Caco-2 (cell line): ENCODE measurements around the gene GPR32. TPM values are rescaled to one million over a fixed set of nuclear protein-coding genes. Genes with fewer than 3 reads are reported as not detected.

Experiments used
- BruUV-seq: library from RNA; stranded (reverse); fragments of 400-500 nt; replicated peaks from 2 replicates; lab custom pipeline; 2021; lab: Mats Ljungman, UMichigan
- CTCF ChIA-PET: fragments of 300-600 bp; sonication (Branson Sonifier 250); formaldehyde crosslinking; loops from one replicate; lab custom pipeline; 2022; ENCODE audit warnings: antibody characterized with exemption; lab: Charles Lee
- POLR2A ChIA-PET: fragments of 300-600 bp; sonication (Branson Sonifier 250); formaldehyde crosslinking; loops from one replicate; lab custom pipeline; 2022; ENCODE audit warnings: antibody characterized with exemption; lab: Charles Lee
- DNase-seq, 2 experiments: peaks; one replicate each; pipeline versions ENCODE4 v3.0.0 to v3.0.0-alpha.2; 2020 to 2022
- H3K27me3 ChIP-seq: replicated peaks from 2 replicates; pipeline ENCODE4 v1.6.0; 2011; ENCODE audit warnings: low read length; ENCODE audit not compliant: control insufficient read depth, insufficient read depth
- H3K36me3 ChIP-seq: 2 replicates; pipeline ENCODE4 v1.5.1; 2011; ENCODE audit warnings: low read length; ENCODE audit not compliant: control insufficient read depth, insufficient read depth
- H3K4me1 ChIP-seq: fragments of 250-450 bp; sonication (Bioruptor Pico); 2 replicates; pipeline ENCODE4 v1.5.1; 2020; ENCODE audit warnings: mild to moderate bottlenecking
- H3K4me3 ChIP-seq: 2 replicates; pipeline ENCODE4 v1.5.1; 2011; ENCODE audit warnings: low read depth, mild to moderate bottlenecking, control low read depth, low read length
- H3K9me3 ChIP-seq: fragments of 250-450 bp; sonication (Bioruptor Pico); 2 replicates; pipeline ENCODE4 v1.5.1; 2020; ENCODE audit warnings: mild to moderate bottlenecking, moderate library complexity
- H3K27ac Mint-ChIP-seq: one replicate; pipeline ENCODE4 v1.8.0; 2022; ENCODE audit warnings: mixed read lengths; ENCODE audit not compliant: unreplicated experiment
- H3K27me3 Mint-ChIP-seq: one replicate; pipeline ENCODE4 v1.8.0; 2022; ENCODE audit warnings: mixed read lengths; ENCODE audit not compliant: insufficient read depth, unreplicated experiment
- H3K36me3 Mint-ChIP-seq: one replicate; pipeline ENCODE4 v1.8.0; 2022; ENCODE audit warnings: mild to moderate bottlenecking, mixed read lengths; ENCODE audit not compliant: insufficient read depth, unreplicated experiment
- H3K4me1 Mint-ChIP-seq: one replicate; pipeline ENCODE4 v1.8.0; 2022; ENCODE audit warnings: low read depth, mixed read lengths; ENCODE audit not compliant: unreplicated experiment
- H3K4me3 Mint-ChIP-seq: one replicate; pipeline ENCODE4 v1.8.0; 2022; ENCODE audit warnings: mild to moderate bottlenecking, moderate library complexity, mixed read lengths; ENCODE audit not compliant: unreplicated experiment
- H3K9me3 Mint-ChIP-seq: one replicate; pipeline ENCODE4 v1.8.0; 2022; ENCODE audit warnings: mixed read lengths; ENCODE audit not compliant: unreplicated experiment
- intact Hi-C: fragments of 100-400 bp; cut with micrococcal nuclease; formaldehyde crosslinking; loops from one replicate; pipeline ENCODE4 v1.10.0; 2022; ENCODE audit not compliant: unreplicated experiment
- total RNA-seq: library from RNA; stranded (reverse); gene quantifications from 2 replicates; pipeline ENCODE4 v1.2.3, GENCODE V29; 2022
- TF ChIP-seq, protein P1 (sequence below), 2 experiments: fragments of 200-600 bp in 1 of 2; IDR thresholded peaks; 1 replicate in 1 of 2; 2 replicates in 1 of 2; pipeline versions ENCODE4 v1.5.1 to v1.8.0; 2011 to 2022; ENCODE audit warnings: antibody characterized with exemption in 1 of 2, control low read depth in 1 of 2, inconsistent platforms in 1 of 2, low read depth in 1 of 2, low read length in 1 of 2, mild to moderate bottlenecking in 1 of 2, moderate library complexity in 1 of 2; ENCODE audit not compliant: insufficient read depth in 1 of 2, severe bottlenecking in 1 of 2, unreplicated experiment in 1 of 2

GPR32 gene
- total RNA-seq, 1 experiment from 2014 or later, result not detected

DNA sequence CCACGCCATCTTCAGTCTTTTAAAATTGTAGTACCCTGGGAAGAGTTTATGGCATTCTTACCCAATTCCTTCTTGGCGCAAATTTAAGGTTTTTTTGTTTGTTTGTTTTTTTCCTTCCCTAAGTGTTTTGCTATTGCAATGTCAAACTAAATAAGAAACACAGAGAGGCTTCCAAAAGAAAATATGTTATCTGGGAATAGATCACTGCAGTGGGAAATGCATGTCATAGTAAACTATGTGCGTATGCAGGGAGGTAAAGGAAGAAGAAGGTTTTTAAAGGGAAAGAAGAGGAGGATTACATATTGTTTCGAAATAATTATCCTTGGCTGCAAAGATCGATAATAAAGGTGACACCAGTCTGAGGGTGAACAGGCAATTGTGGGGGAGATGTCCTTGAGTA lies 33.9 kb upstream of the GPR32 start:
- CTCF ChIA-PET, result no interaction called here
- no peak overlapping the region for H3K27ac Mint-ChIP-seq
- H3K4me1 ChIP-seq, result 0 out of 2 replicates have a peak, but pooled peaks cover 4% of the 10 kb centered on the region
- no peaks in the 10 kb centered on the region; the same call in 1 of the 2 replicates for H3K27me3 ChIP-seq
- DNase-seq, result no peak
- no peaks in the 10 kb centered on the region for H3K9me3 ChIP-seq
- H3K27me3 Mint-ChIP-seq, result peaks cover 21% of the 10 kb centered on the region
- no peaks in the 10 kb centered on the region for H3K36me3 ChIP-seq
- H3K36me3 Mint-ChIP-seq, result no peaks in the 10 kb centered on the region
- no peaks in the 10 kb centered on the region for H3K9me3 Mint-ChIP-seq
- no peak overlapping the region for H3K4me3 ChIP-seq
- POLR2A ChIA-PET, result no interaction called here
- intact Hi-C loops, result no loop called here
- no peaks in the 10 kb centered on the region for H3K4me1 Mint-ChIP-seq
- H3K4me3 Mint-ChIP-seq, result no peak overlapping the region
- TF ChIP-seq, protein P1, sequence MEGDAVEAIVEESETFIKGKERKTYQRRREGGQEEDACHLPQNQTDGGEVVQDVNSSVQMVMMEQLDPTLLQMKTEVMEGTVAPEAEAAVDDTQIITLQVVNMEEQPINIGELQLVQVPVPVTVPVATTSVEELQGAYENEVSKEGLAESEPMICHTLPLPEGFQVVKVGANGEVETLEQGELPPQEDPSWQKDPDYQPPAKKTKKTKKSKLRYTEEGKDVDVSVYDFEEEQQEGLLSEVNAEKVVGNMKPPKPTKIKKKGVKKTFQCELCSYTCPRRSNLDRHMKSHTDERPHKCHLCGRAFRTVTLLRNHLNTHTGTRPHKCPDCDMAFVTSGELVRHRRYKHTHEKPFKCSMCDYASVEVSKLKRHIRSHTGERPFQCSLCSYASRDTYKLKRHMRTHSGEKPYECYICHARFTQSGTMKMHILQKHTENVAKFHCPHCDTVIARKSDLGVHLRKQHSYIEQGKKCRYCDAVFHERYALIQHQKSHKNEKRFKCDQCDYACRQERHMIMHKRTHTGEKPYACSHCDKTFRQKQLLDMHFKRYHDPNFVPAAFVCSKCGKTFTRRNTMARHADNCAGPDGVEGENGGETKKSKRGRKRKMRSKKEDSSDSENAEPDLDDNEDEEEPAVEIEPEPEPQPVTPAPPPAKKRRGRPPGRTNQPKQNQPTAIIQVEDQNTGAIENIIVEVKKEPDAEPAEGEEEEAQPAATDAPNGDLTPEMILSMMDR (IDR thresholded peaks at IDR 0.05; ENCODE audit: insufficient read depth in 1 of 2, low read depth in 1 of 2, low read length in 1 of 2, severe bottlenecking in 1 of 2, unreplicated experiment in 1 of 2), result no peak
- BruUV-seq, result no TSS peak

- Mint-ChIP-seq H3K27me3 (peaks cover 17% of the 10 kb centered on the region), H3K9me3 (no peaks in the 10 kb centered on the region), H3K4me3 (no peak overlapping the region), H3K4me1 (no peaks in the 10 kb centered on the region), H3K36me3 (no peaks in the 10 kb centered on the region), H3K27ac (no peak overlapping the region)
- Histone ChIP-seq H3K9me3 (no peaks in the 10 kb centered on the region), H3K4me1 (0 out of 2 replicates have a peak, but pooled peaks cover 5% of the 10 kb centered on the region), H3K4me3 (no peak overlapping the region), H3K36me3 (no peaks in the 10 kb centered on the region), H3K27me3 (no peaks in the 10 kb centered on the region; the same call in 1 of the 2 replicates)
- no peak for DNase-seq
- ChIA-PET CTCF (no interaction called here), POLR2A (no interaction called here)
- intact Hi-C loops, result no loop called here
- BruUV-seq, result no TSS peak
- TF ChIP-seq, protein P1 (IDR thresholded peaks at IDR 0.05; ENCODE audit: insufficient read depth in 1 of 2, low read depth in 1 of 2, low read length in 1 of 2, severe bottlenecking in 1 of 2, unreplicated experiment in 1 of 2), result no peak
Observed at GRCh38 chr19:50739132-50739913, 30.9 kb upstream of the GPR32 start.

DNA sequence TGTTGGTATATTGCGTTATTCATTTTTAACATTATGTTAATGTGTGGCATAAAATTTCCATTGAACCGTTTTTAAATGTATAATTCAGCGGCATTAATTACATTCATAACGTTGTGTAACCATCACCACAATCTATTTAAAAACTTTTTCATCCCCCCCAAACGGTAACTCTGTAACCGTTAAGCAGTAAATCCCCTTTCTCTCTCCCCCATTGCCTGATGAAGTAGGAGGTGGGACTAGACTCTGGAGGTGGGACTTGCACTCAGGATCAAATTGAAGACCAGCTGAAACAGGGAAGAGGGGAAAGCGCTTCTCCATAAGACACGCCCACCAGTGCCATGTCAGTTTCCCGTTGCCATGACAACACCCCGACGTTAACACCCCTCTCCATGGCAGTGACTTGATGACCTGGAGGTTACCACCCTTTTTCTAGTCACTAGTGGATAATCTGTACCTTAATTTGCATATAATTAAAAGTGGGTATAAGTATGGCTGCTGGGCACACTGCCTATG lies 30.3 kb upstream of the GPR32 start:
- peaks cover 17% of the 10 kb centered on the region for H3K27me3 Mint-ChIP-seq
- no peaks in the 10 kb centered on the region; the same call in 1 of the 2 replicates for H3K27me3 ChIP-seq
- BruUV-seq, result no TSS peak
- H3K36me3 Mint-ChIP-seq, result no peaks in the 10 kb centered on the region
- H3K4me1 Mint-ChIP-seq, result no peaks in the 10 kb centered on the region
- intact Hi-C loops, result no loop called here
- no peaks in the 10 kb centered on the region for H3K36me3 ChIP-seq
- no peak overlapping the region for H3K4me3 Mint-ChIP-seq
- TF ChIP-seq, protein P1 (IDR thresholded peaks at IDR 0.05; ENCODE audit: insufficient read depth in 1 of 2, low read depth in 1 of 2, low read length in 1 of 2, severe bottlenecking in 1 of 2, unreplicated experiment in 1 of 2), result no peak
- no peaks in the 10 kb centered on the region for H3K9me3 Mint-ChIP-seq
- H3K27ac Mint-ChIP-seq, result no peak overlapping the region
- ChIA-PET POLR2A (no interaction called here), CTCF (no interaction called here)
- no peak for DNase-seq
- no peaks in the 10 kb centered on the region for H3K9me3 ChIP-seq
- 0 out of 2 replicates have a peak, but pooled peaks cover 5% of the 10 kb centered on the region for H3K4me1 ChIP-seq
- H3K4me3 ChIP-seq, result no peak overlapping the region
